MM.1S (cell line): ENCODE measurements around the gene INTS6L.

ENCODE experiments used
- DNase-seq: peaks from one replicate; pipeline ENCODE4 v3.0.0-alpha.2; 2015
- H2AFZ ChIP-seq: fragments of 300-600 bp; sonication (generic); 2 replicates; pipeline ENCODE4 v1.6.0; 2016; ENCODE audit warnings: antibody characterized with exemption, low read length
- H3F3A ChIP-seq: fragments of 300-600 bp; sonication (generic); 2 replicates; pipeline ENCODE4 v1.6.1; 2016; ENCODE audit warnings: mild to moderate bottlenecking, antibody characterized with exemption, low read length, moderate library complexity, mixed read lengths; ENCODE audit not compliant: insufficient read depth
- H3K27ac ChIP-seq: fragments of 300-600 bp; sonication (generic); 2 replicates; pipeline ENCODE4 v1.5.1; 2016; ENCODE audit warnings: mild to moderate bottlenecking, low read length
- H3K27me3 ChIP-seq: fragments of 300-600 bp; sonication (generic); replicated peaks from 2 replicates; pipeline ENCODE4 v1.6.0; 2016; ENCODE audit warnings: low read length; ENCODE audit not compliant: insufficient read depth
- H3K36me3 ChIP-seq: fragments of 300-600 bp; sonication (generic); replicated peaks from 2 replicates; pipeline ENCODE4 v1.6.1; 2016; ENCODE audit warnings: mild to moderate bottlenecking, low read length, mixed read lengths; ENCODE audit not compliant: insufficient read depth
- H3K4me1 ChIP-seq: fragments of 300-600 bp; sonication (generic); 2 replicates; pipeline ENCODE4 v1.6.1; 2016; ENCODE audit warnings: low read length, mixed read lengths
- H3K4me2 ChIP-seq: fragments of 300-600 bp; sonication (generic); 2 replicates; pipeline ENCODE4 v1.6.0; 2016; ENCODE audit warnings: low read depth, low read length
- H3K4me3 ChIP-seq: fragments of 300-600 bp; sonication (generic); 2 replicates; pipeline ENCODE4 v1.5.1; 2016; ENCODE audit warnings: low read length, mixed read lengths
- H3K79me2 ChIP-seq: fragments of 300-600 bp; sonication (generic); 2 replicates; pipeline ENCODE4 v1.6.1; 2016; ENCODE audit warnings: mixed run types, low read length, mixed read lengths
- H3K9ac ChIP-seq: fragments of 300-600 bp; sonication (generic); 2 replicates; pipeline ENCODE4 v1.6.1; 2016; ENCODE audit warnings: low read length, mixed read lengths
- H3K9me2 ChIP-seq: fragments of 300-600 bp; sonication (generic); replicated peaks from 2 replicates; pipeline ENCODE4 v1.6.1; 2016; ENCODE audit warnings: mild to moderate bottlenecking, low read length, mixed read lengths; ENCODE audit not compliant: insufficient read depth
- H3K9me3 ChIP-seq: fragments of 300-600 bp; sonication (generic); replicated peaks from 2 replicates; pipeline ENCODE4 v1.6.1; 2016; ENCODE audit warnings: mild to moderate bottlenecking, low read length, mixed read lengths; ENCODE audit not compliant: insufficient read depth
- H4K20me1 ChIP-seq: fragments of 300-600 bp; sonication (generic); 2 replicates; pipeline ENCODE4 v1.6.1; 2016; ENCODE audit warnings: mild to moderate bottlenecking, low read length, moderate library complexity, mixed read lengths; ENCODE audit not compliant: insufficient read depth
- EZH2 ChIP-seq: fragments of 300-600 bp; sonication (generic); optimal IDR thresholded peaks from 2 replicates; pipeline ENCODE3; 2017; ENCODE audit warnings: low read depth, mild to moderate bottlenecking, antibody characterized with exemption, low read length, mixed read lengths
- EZH2phosphoT487 ChIP-seq: fragments of 300-600 bp; sonication (generic); IDR thresholded peaks from 2 replicates; pipeline ENCODE4 v1.6.1; 2018; ENCODE audit warnings: antibody characterized with exemption, low read length
- TF ChIP-seq, protein P1 (sequence below): fragments of 300-600 bp; sonication (generic); IDR thresholded peaks from 2 replicates; pipeline ENCODE4 v1.5.1; 2016; ENCODE audit warnings: antibody characterized with exemption, low read length, mixed read lengths

The INTS6L gene

DNA sequence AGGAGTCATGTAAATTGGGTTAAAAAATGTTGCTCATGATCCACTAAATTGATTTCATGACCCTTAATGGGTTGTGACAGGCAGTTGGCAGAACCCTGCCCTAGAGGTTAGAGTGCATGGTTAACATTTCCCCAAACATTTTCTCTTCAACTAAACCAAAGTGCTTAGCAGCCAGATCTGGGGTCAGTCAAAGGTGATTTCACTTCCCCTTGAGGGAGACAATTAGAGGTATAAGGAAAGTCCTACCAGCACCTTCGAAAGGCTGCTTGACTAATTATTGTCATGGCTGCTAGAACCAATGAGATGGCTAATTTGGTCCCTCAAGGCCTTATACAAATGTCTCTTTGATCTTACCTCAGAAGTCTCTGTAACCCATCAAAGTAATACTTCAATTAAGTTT lies 30.9 kb upstream of the INTS6L start:
- no peaks in the 10 kb centered on the region for H3K9me2 ChIP-seq
- H3K9me3 ChIP-seq: no peaks in the 10 kb centered on the region
- DNase-seq: no peak
- H3K27me3 ChIP-seq: no peaks in the 10 kb centered on the region
- H4K20me1 ChIP-seq: no peaks in the 10 kb centered on the region
- H3F3A ChIP-seq: no peaks in the 10 kb centered on the region
- no peaks in the 10 kb centered on the region for H3K36me3 ChIP-seq
- no peak overlapping the region for H3K27ac ChIP-seq
- no peak overlapping the region for H2AFZ ChIP-seq
- TF ChIP-seq EZH2phosphoT487: no peak
- TF ChIP-seq EZH2: no peak
- TF ChIP-seq, protein P1, sequence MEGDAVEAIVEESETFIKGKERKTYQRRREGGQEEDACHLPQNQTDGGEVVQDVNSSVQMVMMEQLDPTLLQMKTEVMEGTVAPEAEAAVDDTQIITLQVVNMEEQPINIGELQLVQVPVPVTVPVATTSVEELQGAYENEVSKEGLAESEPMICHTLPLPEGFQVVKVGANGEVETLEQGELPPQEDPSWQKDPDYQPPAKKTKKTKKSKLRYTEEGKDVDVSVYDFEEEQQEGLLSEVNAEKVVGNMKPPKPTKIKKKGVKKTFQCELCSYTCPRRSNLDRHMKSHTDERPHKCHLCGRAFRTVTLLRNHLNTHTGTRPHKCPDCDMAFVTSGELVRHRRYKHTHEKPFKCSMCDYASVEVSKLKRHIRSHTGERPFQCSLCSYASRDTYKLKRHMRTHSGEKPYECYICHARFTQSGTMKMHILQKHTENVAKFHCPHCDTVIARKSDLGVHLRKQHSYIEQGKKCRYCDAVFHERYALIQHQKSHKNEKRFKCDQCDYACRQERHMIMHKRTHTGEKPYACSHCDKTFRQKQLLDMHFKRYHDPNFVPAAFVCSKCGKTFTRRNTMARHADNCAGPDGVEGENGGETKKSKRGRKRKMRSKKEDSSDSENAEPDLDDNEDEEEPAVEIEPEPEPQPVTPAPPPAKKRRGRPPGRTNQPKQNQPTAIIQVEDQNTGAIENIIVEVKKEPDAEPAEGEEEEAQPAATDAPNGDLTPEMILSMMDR: no peak
- no peaks in the 10 kb centered on the region for H3K79me2 ChIP-seq
- H3K9ac ChIP-seq: no peak overlapping the region
- H3K4me1 ChIP-seq: no peaks in the 10 kb centered on the region
- H3K4me2 ChIP-seq: no peak overlapping the region
- no peak overlapping the region for H3K4me3 ChIP-seq

DNA sequence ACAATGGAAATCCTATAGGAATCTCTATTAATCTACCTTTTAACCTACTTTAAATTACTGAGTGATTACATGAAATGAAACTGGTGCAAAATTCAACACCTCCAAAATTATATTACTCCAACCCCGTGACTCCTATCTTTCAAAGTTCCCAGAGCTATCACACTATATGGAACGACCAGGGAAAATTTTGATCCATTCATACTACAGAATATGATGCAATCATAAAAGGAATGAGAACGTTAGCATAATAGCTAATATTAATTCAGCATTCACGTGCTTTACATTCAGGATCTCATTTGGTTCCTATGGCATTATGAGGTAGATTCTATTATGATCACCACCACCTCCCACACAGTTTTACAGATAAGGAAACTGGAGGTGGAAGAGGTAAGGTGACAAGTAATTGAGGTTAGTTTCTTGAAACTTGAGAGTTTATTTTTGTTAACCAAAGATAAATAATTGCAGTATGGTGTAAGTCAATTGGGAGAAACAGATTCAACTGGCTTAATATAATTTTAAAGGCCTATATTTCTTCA lies 29.4 kb upstream of the INTS6L start:
- Histone ChIP-seq H2AFZ (no peak overlapping the region), H3K79me2 (no peaks in the 10 kb centered on the region), H3K4me3 (no peak overlapping the region), H3K9me3 (no peaks in the 10 kb centered on the region), H3K4me1 (no peaks in the 10 kb centered on the region), H3F3A (no peaks in the 10 kb centered on the region), H3K36me3 (no peaks in the 10 kb centered on the region), H3K9ac (no peak overlapping the region), H3K27me3 (no peaks in the 10 kb centered on the region), H3K4me2 (no peak overlapping the region), H3K27ac (no peak overlapping the region), H4K20me1 (no peaks in the 10 kb centered on the region), H3K9me2 (no peaks in the 10 kb centered on the region)
- DNase-seq: no peak
- no peak for TF ChIP-seq EZH2phosphoT487
- no peak for TF ChIP-seq EZH2
- TF ChIP-seq, protein P1: no peak

DNA sequence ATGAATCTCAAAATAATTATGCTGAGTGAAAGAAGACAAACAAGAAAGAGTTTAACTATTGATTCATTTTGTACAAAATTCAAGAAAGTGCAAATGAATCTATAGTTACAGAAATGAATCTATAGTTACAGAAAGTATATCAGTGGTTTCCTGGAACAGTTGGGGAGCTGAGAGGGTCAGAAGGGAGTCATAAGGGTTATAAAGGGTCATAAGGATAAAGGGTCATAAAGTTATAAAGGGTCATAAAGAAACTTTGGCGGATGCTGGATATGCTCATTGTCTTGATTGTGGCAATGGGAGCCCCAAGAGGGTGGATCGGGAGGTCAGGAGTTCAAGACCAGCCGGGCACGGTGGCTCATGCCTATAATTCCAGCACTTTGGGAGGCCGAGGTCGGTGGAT lies 26.0 kb upstream of the INTS6L start:
- DNase-seq: no peak
- H4K20me1 ChIP-seq: no peaks in the 10 kb centered on the region
- no peak overlapping the region for H3K9ac ChIP-seq
- no peaks in the 10 kb centered on the region for H3K9me2 ChIP-seq
- no peak overlapping the region for H3K4me3 ChIP-seq
- no peak overlapping the region for H3K27ac ChIP-seq
- H3K4me1 ChIP-seq: no peaks in the 10 kb centered on the region
- H3K79me2 ChIP-seq: no peaks in the 10 kb centered on the region
- H3K36me3 ChIP-seq: no peaks in the 10 kb centered on the region
- no peak overlapping the region for H3K4me2 ChIP-seq
- no peak overlapping the region for H2AFZ ChIP-seq
- TF ChIP-seq EZH2 (no peak), EZH2phosphoT487 (no peak)
- TF ChIP-seq, protein P1: no peak
- no peaks in the 10 kb centered on the region for H3K9me3 ChIP-seq
- H3K27me3 ChIP-seq: no peaks in the 10 kb centered on the region
- no peaks in the 10 kb centered on the region for H3F3A ChIP-seq
